Keratinocyte (primary cell): Measurements from ENCODE around the gene OR13G1. TPM values are rescaled to one million over a fixed set of nuclear protein-coding genes. Genes with fewer than 3 reads are reported as not detected.

Source experiments
- DNase-seq: peaks from one replicate; pipeline ENCODE4 v3.0.0-alpha.2; 2011; ENCODE audit warnings: low read depth, missing footprints, low spot score
- FAIRE-seq: peaks from 2 replicates; lab custom pipeline; 2011; peaks lifted over from hg19 to GRCh38; lab: Jason Lieb, UNC
- H2AFZ ChIP-seq: 2 replicates; pipeline ENCODE4 v1.6.0; 2012; ENCODE audit warnings: low read length, control low read depth, inconsistent platforms; ENCODE audit not compliant: control insufficient read depth
- H3K27ac ChIP-seq: 2 replicates; pipeline ENCODE4 v1.5.1; 2011; ENCODE audit warnings: low read length; ENCODE audit not compliant: control insufficient read depth, insufficient read depth
- H3K27me3 ChIP-seq: 3 replicates; pipeline ENCODE4 v1.6.0; 2011; ENCODE audit warnings: low read length; ENCODE audit not compliant: control insufficient read depth, insufficient read depth; ENCODE audit errors: extremely low read depth
- H3K36me3 ChIP-seq, 2 experiments: 2 replicates in 1 of 2; 3 replicates in 1 of 2; pipeline ENCODE4 v1.5.1; 2011; ENCODE audit warnings: low read length in 2 of 2, mild to moderate bottlenecking in 1 of 2; ENCODE audit not compliant: control insufficient read depth in 2 of 2, insufficient read depth in 2 of 2; ENCODE audit errors: extremely low read depth in 1 of 2
- H3K4me1 ChIP-seq: 3 replicates; pipeline ENCODE4 v1.5.1; 2011; ENCODE audit warnings: low read length; ENCODE audit not compliant: control insufficient read depth, insufficient read depth; ENCODE audit errors: extremely low read depth
- H3K4me2 ChIP-seq: 3 replicates; pipeline ENCODE4 v1.6.0; 2011; ENCODE audit warnings: low read depth, low read length; ENCODE audit not compliant: control insufficient read depth, insufficient read depth; ENCODE audit errors: extremely low read depth
- H3K4me3 ChIP-seq, 3 experiments: fragments of 200-600 bp in 1 of 3; sonication (generic) in 1 of 3; 2 replicates in 2 of 3; 3 replicates in 1 of 3; pipeline ENCODE4 v1.5.1; 2011 to 2016; ENCODE audit warnings: low read length in 3 of 3, mild to moderate bottlenecking in 3 of 3, control low read depth in 2 of 3, inconsistent platforms in 1 of 3, low read depth in 1 of 3, mixed read lengths in 1 of 3, mixed run types in 1 of 3, moderate library complexity in 1 of 3; ENCODE audit not compliant: control insufficient read depth in 2 of 3, insufficient read depth in 2 of 3; ENCODE audit errors: extremely low read depth in 1 of 3
- H3K79me2 ChIP-seq: 2 replicates; pipeline ENCODE4 v1.6.0; 2012; ENCODE audit warnings: low read length; ENCODE audit not compliant: control insufficient read depth, insufficient read depth
- H3K9ac ChIP-seq: 3 replicates; pipeline ENCODE4 v1.6.0; 2011; ENCODE audit warnings: low read length; ENCODE audit not compliant: control insufficient read depth, insufficient read depth; ENCODE audit errors: extremely low read depth
- H3K9me1 ChIP-seq: 3 replicates; pipeline ENCODE4 v1.6.0; 2011; ENCODE audit warnings: low read length; ENCODE audit not compliant: control insufficient read depth, insufficient read depth; ENCODE audit errors: extremely low read depth
- H3K9me3 ChIP-seq: 2 replicates; pipeline ENCODE4 v1.5.1; 2012; ENCODE audit warnings: low read depth, low read length; ENCODE audit not compliant: control insufficient read depth
- H4K20me1 ChIP-seq: 3 replicates; pipeline ENCODE4 v1.6.0; 2011; ENCODE audit warnings: low read length; ENCODE audit not compliant: control insufficient read depth, insufficient read depth; ENCODE audit errors: extremely low read depth
- CTCF ChIP-seq, 3 experiments: IDR thresholded peaks in 1 of 3; conservative IDR thresholded peaks in 1 of 3; optimal IDR thresholded peaks in 1 of 3; 2 replicates in 2 of 3; 3 replicates in 1 of 3; pipeline versions ENCODE3 to v1.5.1; 2011; ENCODE audit warnings: low read length in 3 of 3, mild to moderate bottlenecking in 3 of 3, moderate library complexity in 2 of 3, control low read depth in 1 of 3, inconsistent platforms in 1 of 3; ENCODE audit not compliant: insufficient read depth in 2 of 3; ENCODE audit errors: extremely low read depth in 1 of 3
- EZH2 ChIP-seq: IDR thresholded peaks from one replicate; pipeline ENCODE4 v1.6.1; 2012; ENCODE audit warnings: inconsistent platforms, mild to moderate bottlenecking, low read length, moderate library complexity
- dilution Hi-C: fragments of 300-500 bp; cut with MboI; formaldehyde crosslinking; loops from one replicate; pipeline ENCODE4 v1.7.0; 2020; ENCODE audit warnings: low sequenced_read_pairs; ENCODE audit not compliant: extremely low pct_ligation_motif_present
- polyA minus RNA-seq, 3 experiments: library from RNA; depleted of rRNA, polyadenylated mRNA; stranded (reverse); fragments of >200 nt; gene quantifications; 1 replicate in 1 of 3; 2 replicates in 1 of 3; 3 replicates in 1 of 3; pipeline ENCODE4 v1.2.3, GENCODE V29; 2011
- polyA plus RNA-seq, 5 experiments: library from polyadenylated mRNA; depleted of rRNA in 3 of 5; stranded (reverse) in 3 of 5; stranded (forward) in 1 of 5; unstranded in 1 of 5; fragments of >200 nt; gene quantifications; 1 replicate in 1 of 5; 2 replicates in 3 of 5; 3 replicates in 1 of 5; pipeline versions ENCODE4 v1.2.1 to v1.2.3, GENCODE V29; 2011 to 2012; ENCODE audit warnings: missing spikeins in 2 of 5, low read depth in 1 of 5, low replicate concordance in 1 of 5

The OR13G1 gene, protein sequence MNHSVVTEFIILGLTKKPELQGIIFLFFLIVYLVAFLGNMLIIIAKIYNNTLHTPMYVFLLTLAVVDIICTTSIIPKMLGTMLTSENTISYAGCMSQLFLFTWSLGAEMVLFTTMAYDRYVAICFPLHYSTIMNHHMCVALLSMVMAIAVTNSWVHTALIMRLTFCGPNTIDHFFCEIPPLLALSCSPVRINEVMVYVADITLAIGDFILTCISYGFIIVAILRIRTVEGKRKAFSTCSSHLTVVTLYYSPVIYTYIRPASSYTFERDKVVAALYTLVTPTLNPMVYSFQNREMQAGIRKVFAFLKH
- polyA plus RNA-seq (not detected in 3 replicates), polyA minus RNA-seq (not detected in 3 replicates)
- not detected for polyA plus RNA-seq (2011; ENCODE audit: low read depth)
- polyA plus RNA-seq (2011; cell fraction: cytosol; rRNA removed): not detected in 2 replicates
- polyA plus RNA-seq (2011; cell fraction: nucleus; rRNA removed): not detected in 2 replicates
- polyA plus RNA-seq (2012; ENCODE audit: low replicate concordance): not detected in 2 replicates
- polyA minus RNA-seq (2011; cell fraction: cytosol; rRNA and poly(A)+ RNA removed): not detected
- not detected in 2 replicates for polyA minus RNA-seq (2011; cell fraction: nucleus; rRNA and poly(A)+ RNA removed)

DNA sequence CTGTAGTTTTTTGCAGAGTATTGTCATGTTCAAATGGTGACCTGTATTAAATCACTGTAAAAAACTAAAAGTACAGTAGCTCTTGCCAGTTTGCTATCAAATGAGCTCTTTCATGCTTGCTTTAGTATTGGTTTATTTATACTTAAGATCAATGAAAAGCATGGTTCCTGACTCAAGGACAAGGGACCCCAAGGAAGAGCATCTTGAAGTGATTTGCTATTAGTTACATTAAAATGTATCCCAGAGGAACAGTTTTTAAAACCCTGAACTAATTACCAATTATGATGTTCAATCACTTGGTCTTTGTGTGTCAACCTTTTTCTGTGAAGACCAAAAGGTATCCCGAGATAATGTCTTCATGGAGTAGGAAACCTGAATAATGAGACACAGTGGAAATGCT lies at the start of gene OR13G1:
OR13G1 (minus strand) TSS at position 101 of the 400 bp plus-strand sequence. CDS start 6,698 bp downstream, outside the sequence.
- Histone ChIP-seq H3K27ac (no peak within 1 kb of the TSS), H2AFZ (no peak within 1 kb of the TSS), H3K4me2 (no peak within 1 kb of the TSS), H3K9me1 (no peaks in the 10 kb centered on the region), H3K4me3 (no peak within 1 kb of the TSS), H4K20me1 (no peaks in the 10 kb centered on the region), H3K4me1 (no peaks in the 10 kb centered on the region), H3K9ac (no peak within 1 kb of the TSS), H3K36me3 (no peaks in the 10 kb centered on the region), H3K9me3 (no peaks in the 10 kb centered on the region), H3K27me3 (no peaks in the 10 kb centered on the region), H3K79me2 (no peaks in the 10 kb centered on the region)
- DNase-seq (no peak), FAIRE-seq (no peak)
- dilution Hi-C loops: no loop called here
- TF ChIP-seq EZH2: no peak
- TF ChIP-seq CTCF (optimal IDR thresholded peaks at IDR 0.05 in 1 of 3, IDR thresholded peaks at IDR 0.05 in 1 of 3, conservative IDR thresholded peaks at IDR 0.05 in 1 of 3; ENCODE audit: extremely low read depth in 1 of 3, insufficient read depth in 2 of 3, low read length in 3 of 3): no peak

DNA sequence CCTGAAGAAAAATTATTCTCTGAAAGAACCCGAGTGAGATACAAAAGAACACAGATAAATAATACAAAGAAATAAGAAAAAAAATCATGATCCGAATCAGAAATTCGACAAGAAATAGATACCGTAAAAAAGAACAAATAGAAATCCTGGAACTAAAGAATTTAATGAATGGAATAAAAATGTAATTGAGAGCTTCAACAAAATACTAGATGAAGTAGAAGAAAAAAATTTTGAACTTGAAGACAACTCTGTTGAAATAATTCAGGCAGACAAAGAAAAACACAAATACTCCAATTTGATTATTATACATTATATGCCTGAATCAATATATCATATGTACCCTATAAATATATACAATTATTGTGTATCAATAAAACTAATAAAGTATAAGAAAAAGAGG lies 41.7 kb upstream of the OR13G1 start:
- Histone ChIP-seq H3K4me2 (no peak overlapping the region), H2AFZ (no peak overlapping the region), H3K27me3 (no peaks in the 10 kb centered on the region), H3K9me3 (peaks cover 2% of the 10 kb centered on the region), H3K9me1 (no peaks in the 10 kb centered on the region), H3K27ac (no peak overlapping the region), H4K20me1 (no peaks in the 10 kb centered on the region), H3K9ac (no peak overlapping the region), H3K36me3 (no peaks in the 10 kb centered on the region), H3K4me3 (no peak overlapping the region), H3K79me2 (no peaks in the 10 kb centered on the region), H3K4me1 (no peaks in the 10 kb centered on the region)
- no peak for FAIRE-seq
- TF ChIP-seq EZH2 (no peak), CTCF (optimal IDR thresholded peaks at IDR 0.05 in 1 of 3, IDR thresholded peaks at IDR 0.05 in 1 of 3, conservative IDR thresholded peaks at IDR 0.05 in 1 of 3; ENCODE audit: extremely low read depth in 1 of 3, insufficient read depth in 2 of 3, low read length in 3 of 3) (no peak)
- dilution Hi-C loops: no loop called here
- DNase-seq: no peak
